Activated CD4-positive, alpha-beta T cell treated with anti-CD3 and anti-CD28 coated beads, Interleukin-2, Interleukin-6, amounts not matched to agents 100 ng/mL and 50 ng/mL, durations not matched to agents 16 hours and 8 hours (primary cell): ENCODE measurements around the gene UNC13C.

Experiments
- DNase-seq: peaks from one replicate; pipeline ENCODE4 v3.0.0-alpha.2; 2020

Gene UNC13C

GRCh38 chr15:54575586-54575985 lies 597.3 kb downstream of the UNC13C start:
- no peak for DNase-seq

- DNase-seq: no peak
Measured at GRCh38 chr15:54576298-54576935, 598.2 kb downstream of the UNC13C start.

GRCh38 chr15:54577476-54578250 lies 599.4 kb downstream of the UNC13C start:
- no peak for DNase-seq

DNA sequence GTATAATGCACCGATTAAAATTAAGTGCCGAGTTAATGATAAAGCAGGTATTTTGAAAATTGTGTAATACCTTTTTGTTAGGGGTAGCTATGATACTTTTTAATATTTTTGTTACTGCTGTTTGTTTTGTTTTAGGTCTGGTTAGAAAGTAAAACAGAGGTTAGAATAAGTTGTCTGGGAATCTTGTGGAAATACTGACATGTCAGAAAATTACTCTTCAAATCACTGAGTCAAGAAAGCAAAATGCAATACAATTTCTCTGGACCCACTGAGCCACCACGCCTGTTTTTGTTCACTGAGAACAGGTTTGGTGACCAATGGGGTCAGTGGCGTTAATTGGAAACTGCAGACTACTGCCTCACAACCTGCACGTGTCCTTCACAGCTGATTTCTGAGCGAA lies 601.6 kb downstream of the UNC13C start:
- no peak for DNase-seq

- no peak for DNase-seq
Measured at GRCh38 chr15:54580643-54581042, 602.4 kb downstream of the UNC13C start.

GRCh38 chr15:54582863-54583643 lies 604.8 kb downstream of the UNC13C start:
- DNase-seq: no peak

GRCh38 chr15:54585063-54585462 lies 606.8 kb downstream of the UNC13C start:
- no peak for DNase-seq

GRCh38 chr15:54594115-54594514 lies 615.9 kb downstream of the UNC13C start:
- no peak for DNase-seq

- no peak for DNase-seq
Measured at GRCh38 chr15:54599386-54599785, 621.1 kb downstream of the UNC13C start.

DNA sequence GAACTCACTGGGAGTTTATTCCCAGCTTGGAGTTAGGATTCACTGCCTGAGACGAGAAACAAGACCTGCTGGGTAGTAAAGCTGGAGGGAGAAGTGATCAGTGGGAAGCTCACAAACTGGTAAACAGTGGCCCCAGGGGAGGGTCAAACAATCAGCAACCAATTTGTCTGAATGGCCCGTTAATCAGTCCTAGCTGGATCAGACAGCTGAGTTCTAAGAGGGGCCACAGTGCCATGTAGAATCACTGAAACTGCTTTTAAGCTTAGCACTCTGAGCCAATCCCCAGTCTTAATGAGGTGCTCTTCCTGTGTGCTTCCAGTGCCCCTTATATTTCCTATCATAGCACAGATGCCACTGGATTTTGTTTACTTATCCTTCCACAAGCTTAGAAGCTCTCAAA lies 626.8 kb downstream of the UNC13C start:
- DNase-seq: no peak

- no peak for DNase-seq
Measured at GRCh38 chr15:54605556-54605955, 627.3 kb downstream of the UNC13C start.

DNA sequence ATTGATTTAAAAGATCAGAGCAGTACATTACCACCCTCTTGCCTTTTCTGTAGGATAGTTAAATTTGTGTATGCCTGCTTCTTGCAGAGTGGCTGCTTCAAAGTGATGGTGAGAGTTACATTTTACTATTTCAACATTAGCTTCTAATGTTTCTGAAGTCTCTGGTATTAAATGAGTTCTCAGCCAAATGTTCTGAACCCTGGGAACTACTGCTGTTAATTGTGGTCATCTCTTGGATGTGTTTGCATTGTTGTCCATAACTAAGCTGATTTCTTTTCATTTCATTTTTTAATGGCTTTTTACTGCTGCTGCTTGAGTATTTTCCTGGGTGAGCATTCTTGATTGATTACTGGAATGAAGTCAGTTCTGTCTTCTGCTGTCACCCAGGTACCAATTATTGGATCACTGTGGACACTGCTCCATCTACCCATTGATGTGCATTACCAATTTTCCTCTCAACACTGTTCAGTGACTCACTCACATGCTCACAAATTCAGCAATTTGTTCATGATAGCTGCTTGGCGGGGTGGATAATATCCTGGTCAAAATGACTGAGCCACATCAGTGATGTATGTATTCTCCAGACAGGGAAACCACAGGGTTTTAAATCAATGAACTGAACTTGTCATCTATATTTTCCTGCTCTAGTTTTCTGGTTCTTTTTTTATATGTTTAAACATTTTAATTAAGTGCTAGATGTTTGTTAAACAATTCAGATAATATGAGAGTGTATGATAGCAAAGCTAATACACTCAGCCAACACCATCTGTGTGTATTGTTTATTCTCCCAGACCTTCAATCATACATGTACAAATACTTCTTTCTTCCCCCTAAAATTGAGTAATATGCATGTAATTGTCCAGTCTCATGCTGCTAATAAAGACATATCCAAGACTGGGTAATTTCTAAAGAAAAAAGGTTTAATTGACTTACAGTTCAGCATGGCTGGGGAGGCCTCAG lies 630.9 kb downstream of the UNC13C start:
- no peak for DNase-seq

DNA sequence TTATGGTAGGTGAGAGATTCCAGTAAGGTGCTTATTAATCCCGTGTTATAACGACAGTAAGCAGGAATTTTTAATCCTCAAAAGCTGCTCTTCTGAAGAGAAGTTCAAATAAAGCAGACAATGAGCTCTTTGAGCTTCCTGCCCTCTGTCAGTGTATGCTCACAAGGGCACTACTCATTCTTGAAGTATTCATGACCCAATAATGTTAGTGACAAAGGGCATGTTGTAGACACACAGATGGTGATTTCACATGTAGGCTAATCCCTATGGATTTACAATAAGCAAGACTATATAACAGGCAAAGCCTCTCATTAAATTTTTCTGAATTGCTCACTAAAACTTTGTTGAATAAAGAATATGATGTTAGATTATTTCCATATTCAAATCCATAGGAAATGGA lies 639.9 kb downstream of the UNC13C start:
- DNase-seq: no peak

GRCh38 chr15:54619180-54619579 lies 640.9 kb downstream of the UNC13C start:
- DNase-seq: no peak

GRCh38 chr15:54620916-54621315 lies 642.7 kb downstream of the UNC13C start:
- DNase-seq: no peak

- DNase-seq: no peak
Measured at GRCh38 chr15:54636147-54636546, 657.9 kb downstream of the UNC13C start.

DNA sequence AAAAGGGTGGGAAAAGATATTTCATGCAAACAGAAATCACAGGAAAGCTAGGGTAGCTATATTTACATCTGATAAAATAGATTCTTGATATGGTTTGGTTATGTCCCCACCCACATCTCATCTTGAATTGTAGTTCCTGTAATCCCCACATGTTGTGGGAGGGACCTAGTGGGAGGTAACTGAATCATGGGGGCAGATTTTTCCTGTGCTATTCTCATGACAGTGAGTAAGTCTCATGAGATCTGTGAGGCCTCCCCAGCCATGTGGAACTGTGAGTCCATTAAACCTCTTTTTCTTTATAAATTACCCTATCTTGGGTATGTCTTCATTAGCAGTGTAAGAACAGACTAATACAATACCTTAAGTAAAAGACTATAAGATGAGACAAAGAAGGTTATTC lies 660.4 kb downstream of the UNC13C start:
- DNase-seq: no peak

DNA sequence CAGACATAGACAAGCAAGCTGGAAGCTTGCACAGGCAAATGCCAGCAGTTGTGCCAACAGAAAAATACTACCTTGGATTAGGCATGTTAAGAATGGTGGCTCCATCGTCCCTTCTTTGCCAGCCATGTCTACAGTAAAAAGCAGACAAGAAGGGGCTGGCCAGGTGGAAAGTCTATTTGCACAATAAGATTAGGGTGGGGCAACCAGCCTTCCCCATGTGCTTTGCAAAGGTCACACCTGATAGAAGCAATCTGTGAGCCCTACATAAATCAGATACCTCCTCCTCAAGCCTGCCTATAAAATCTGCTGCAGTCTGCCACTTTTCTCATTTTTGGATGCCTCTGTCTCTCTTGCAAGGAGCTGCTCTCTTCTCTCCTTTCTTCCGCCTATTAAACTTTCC lies 662.6 kb downstream of the UNC13C start:
- DNase-seq: no peak

GRCh38 chr15:54644796-54645195 lies 666.6 kb downstream of the UNC13C start:
- DNase-seq: no peak

GRCh38 chr15:54659646-54660045 lies 681.4 kb downstream of the UNC13C start:
- no peak for DNase-seq

- no peak for DNase-seq
Measured at GRCh38 chr15:54660356-54660755, 682.1 kb downstream of the UNC13C start.

DNA sequence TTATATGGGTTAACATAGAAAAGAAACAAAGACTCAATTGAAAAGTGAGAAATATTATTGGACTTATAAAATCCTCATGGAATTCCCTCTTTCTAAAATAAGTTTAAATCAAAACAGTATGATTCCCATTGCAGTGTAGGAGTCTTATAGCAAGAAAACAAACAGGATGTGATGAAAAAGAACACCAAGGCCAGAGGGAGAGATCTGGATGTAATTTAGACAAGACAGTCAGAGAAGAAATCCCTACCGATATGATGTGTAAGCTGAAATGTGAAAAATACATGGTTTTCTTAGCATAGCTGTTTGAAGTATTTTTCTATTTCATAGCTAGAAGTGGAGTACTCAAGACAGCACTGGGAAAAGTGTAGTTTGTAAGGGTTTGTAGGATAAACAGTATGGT lies 697.0 kb downstream of the UNC13C start:
- no peak for DNase-seq

DNA sequence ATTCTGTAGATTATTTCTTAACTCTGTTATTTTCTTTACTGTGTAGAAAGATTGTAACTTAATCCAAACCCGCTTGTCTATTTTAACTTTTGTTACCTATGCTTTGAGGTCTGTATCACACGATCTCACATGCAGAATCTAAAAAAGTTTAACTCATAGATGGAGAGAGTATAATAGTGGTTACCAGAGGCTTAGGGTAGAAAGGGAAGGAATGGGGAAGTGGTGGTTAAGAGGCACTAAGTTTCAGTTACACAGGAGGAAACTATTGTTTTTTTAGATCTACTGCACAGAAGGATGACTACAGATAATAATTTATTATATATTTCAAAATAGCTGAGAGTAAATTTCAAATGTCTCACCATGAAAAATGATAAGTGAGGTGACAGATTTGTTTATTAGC lies 703.3 kb downstream of the UNC13C start:
- no peak for DNase-seq
